HG02588 (cell line): ENCODE measurements around the gene PTGDS.

Experiments
- ATAC-seq: cut with Tn5 transposase; IDR thresholded peaks from one replicate; pipeline ENCODE4 v1.9.1; 2021; ENCODE audit warnings: mild to moderate bottlenecking, moderate library complexity; ENCODE audit not compliant: unreplicated experiment

Gene PTGDS

DNA sequence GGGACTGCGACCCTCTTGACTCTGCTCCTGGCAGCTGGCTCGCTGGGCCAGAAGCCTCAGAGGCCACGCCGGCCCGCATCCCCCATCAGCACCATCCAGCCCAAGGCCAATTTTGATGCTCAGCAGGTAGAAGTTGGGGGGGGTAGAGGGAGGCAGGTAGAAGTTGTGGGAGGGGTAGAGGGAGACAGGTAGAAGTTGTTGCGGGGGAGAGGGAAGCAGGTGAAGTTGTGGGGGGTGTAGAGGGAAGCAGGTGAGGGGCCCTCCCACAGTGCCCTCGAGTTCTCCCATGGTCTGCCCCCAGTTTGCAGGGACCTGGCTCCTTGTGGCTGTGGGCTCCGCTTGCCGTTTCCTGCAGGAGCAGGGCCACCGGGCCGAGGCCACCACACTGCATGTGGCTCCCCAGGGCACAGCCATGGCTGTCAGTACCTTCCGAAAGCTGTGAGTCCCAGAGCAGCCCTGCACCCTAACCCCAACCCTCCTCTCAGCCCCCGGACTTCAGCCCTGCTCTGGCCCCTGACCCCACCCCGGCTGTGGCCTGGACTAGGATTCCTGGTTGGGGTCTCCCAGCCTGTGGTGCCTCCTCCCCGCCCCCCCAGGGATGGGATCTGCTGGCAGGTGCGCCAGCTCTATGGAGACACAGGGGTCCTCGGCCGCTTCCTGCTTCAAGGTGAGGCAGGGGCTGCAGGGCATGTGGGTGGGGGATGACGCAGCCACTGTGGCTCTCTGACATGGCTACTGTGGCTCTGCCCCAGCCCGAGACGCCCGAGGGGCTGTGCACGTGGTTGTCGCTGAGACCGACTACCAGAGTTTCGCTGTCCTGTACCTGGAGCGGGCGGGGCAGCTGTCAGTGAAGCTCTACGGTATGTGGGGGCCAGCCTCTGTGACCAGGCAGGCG is 31.7 kb upstream of the PTGDS start:
- ATAC-seq, result no peak

DNA sequence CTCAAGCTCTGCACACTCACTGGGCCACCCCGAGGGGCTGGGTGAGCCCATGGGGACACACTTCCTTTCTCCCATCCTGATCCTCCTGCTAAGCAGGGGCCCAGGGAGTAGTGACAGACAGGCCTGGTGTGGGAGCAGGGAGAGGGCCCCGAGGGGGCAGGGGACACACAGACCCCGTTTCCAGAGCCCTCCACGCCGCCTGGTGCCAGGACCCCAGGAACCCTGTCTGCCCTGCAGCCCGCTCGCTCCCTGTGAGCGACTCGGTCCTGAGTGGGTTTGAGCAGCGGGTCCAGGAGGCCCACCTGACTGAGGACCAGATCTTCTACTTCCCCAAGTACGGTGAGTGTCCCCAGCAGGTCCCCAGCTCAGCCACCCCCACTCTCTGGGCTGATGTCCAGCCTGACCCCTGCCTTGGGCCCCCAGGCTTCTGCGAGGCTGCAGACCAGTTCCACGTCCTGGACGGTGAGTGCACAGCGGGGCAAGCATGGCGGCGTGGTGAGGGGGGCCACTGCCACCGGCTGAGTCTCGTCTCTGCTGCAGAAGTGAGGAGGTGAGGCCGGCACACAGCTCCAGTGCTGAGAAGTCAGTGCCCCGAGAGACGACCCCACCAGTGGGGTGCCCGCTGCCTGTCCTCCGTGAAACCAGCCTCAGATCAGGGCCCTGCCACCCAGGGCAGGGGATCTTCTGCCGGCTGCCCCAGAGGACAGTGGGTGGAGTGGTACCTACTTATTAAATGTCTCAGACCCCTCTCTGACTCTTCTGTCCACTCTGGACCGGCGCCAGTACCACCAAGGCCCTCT is 30.9 kb upstream of the PTGDS start:
- ATAC-seq, result no peak

DNA sequence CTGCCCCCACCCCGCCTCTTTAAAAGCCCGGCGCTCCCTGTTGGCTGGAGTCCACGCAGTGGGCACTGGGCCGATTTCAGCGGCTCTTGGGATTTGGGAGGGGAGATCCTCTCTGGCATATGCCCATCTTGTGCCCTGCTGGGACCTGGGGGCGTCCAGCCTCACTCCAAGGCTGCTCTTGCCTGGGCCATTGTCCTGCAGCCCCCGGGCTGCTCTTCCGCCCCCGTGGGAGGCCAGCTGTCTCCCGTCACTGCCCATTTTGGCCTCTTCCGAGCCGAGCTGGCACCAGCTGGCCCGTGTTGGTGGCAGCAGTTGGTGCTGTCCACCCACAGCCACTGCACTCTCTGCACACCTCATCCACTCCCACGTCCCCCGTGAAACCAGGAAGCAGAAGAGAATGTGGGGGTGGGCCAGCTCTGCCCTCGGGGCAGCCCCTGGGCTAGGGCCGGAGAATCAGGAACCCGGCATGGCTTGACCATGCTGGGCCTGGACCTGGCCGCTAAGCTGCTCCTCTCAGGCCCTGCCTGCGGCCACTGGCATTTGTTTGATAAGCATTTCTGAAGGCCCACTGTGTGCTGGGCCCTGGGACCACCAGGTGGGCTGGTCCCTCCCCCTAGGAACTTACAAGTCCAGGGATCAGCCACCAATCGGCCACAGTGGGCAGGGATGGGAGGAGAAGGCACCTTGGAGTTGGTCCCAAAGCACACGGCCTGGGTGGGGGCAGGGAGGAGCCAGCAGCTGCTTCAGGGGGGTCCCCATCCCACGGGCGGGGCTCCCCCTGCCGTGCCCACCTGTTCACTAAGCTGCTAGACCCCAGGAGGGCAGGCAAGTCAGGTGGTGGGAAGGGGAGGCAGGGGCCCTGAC is 30.0 kb upstream of the PTGDS start:
- no peak for ATAC-seq

DNA sequence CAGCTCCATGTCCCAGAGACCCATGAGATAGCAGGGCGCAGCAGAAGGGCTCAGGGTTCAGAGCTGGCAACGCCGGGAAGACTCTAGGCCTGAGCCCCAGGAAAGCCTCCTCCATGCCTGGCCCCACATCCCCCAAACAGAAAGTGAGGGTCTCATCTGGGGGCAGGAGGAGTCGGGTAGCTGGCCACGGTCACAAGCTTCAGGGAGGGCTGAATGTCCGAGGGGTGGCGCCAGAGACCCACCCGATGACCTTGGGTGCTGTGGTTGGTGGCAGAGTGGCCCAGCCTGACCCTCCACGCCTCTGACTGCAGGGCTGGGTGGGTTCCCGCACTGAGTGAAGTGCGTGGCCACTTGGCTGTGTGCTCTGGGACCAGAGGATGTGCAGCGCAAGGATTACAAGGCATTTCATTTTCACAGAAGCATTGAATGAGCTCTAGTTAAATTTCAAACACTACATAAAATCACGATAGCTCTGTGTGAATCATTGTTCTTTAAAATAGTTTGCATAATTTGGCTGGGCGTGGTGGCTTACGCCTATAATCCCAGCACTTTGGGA is 29.3 kb upstream of the PTGDS start:
- ATAC-seq, result no peak

DNA sequence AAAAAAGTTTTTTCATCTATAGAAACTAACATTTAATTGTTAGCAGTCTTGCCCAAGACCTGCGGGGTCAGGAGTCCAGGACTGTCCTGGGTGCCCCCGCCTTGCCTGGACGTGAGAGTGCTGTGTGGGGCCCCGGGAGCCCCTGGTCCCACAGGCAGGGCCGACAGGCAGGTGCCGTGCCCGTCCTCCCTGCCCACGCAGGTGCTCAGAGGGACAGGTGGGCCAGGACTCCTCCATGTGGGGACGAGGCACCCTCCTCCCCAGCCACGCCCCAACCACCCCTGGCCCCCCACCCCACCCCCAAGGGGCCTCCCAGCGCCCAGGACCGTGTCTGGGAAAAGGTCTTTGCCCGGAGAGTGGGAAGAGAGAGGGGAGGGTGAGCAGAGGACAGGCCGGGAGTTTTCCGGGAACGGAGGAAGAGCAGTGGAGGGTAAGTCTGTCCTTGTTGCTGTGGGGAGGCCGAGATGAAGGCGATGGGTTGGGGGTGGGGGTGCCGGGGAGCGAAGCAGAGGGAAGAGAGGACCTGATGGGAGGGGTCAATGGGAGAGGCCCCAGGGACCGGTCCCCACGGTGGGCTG is 28.0 kb upstream of the PTGDS start:
- no peak for ATAC-seq

DNA sequence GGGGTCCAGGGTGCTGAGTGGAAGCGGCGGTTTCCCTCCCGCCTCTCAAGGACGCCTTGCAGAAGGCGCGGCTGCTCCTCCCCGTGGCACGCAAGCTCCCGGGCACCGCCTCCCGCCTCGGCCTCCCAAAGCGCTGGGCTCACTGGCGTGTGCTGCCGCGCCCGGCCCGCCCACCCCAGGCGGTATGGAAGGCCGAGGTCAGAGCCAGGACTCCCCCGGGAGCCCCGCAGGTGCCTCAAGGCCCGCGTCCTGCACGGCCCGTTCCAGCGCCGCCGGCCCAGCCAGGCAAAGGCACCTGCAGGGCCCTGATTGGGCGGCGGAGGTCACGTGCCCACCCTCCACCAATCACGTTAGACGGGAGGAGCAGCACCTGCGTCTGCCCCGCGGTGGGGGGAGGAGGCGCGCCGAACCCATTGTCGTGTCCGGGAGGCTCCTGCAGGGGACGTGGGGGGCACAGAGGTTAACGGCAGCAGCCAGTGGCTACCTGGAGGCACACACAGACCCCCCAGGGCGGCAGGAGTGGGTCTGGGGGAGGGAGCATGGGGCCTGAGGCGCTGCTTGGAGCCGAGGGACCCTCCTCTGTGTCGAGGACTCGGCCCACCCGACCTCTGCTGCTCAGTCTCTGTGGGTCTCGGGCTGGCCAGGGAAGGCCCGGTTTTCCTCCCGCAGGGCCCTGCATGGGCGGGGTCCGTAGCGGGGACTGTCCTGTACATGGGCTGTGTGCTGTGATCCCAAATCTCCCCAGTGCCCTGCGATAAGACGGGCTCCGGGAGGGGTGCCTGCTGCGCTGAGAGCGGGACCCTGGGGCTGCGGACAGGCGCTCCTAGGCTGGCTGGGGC is 27.3 kb upstream of the PTGDS start:
- ATAC-seq, result peak; percentile 65

DNA sequence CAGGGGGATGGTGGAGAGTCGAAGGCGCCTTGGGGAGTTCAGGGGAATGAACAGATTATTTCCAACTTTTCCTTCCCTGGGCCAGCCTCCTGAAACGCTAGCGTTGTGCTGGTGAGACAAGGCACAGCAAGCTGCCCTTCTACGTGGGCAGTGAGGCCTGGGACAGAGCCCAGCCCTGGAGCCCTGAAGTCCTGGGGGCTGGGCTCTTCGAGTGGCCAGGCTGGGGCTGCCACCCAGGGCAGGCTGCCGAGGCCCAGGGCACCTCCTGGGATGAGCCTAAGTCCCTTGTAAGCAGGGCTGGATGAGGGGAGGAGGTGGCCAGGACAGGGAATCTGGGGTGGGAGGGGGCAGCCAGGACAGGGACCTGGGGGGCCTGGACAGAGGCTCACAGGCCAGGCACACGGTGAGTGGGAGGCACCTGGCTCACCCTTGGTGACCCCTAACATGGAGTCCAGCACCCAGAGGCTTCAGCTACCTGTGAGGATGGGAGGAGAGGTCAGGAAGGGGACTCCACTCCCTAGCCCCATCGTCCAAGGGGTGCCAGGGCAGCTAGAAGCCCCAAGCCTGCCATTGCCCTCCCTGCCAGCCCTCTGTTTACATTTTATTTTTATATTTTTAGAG is 26.5 kb upstream of the PTGDS start:
- ATAC-seq, result no peak

DNA sequence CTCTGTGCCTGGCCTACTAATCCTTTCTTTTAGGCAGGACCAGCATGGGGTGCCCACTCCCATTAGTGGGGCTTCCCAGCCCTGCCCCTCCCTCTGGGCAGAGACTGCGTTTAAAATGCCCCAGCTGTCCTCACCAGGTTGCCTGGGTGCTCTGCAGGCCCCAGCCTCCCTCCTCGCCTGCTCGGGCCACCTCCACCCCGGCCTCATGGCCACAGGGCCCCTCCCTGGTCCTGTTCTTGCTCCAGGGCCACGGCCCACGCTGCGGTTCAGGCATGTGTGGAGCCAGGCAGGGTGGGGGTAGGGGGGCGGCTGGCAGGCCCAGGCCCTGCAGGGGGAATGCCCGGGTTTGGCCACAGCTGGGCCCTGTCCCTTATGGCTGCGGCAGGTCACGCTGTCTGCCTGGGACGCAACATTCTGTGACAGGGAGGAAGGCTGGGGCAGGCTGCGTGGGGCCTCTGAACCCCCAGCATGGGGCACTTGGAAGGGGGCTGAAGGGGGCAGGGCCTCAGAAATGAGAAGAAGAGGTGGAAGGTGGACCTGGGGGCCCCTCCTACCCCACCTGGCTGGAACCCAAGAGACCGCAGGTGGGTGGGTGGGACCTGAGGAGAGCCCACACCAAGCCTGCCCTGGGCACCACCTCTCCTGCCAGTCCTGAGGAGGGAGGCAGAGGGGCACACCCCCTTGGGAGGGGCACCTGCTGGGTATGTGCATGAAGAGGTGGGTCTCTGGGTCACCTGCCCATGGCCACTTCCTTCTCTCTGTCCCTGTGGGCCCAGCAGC is 25.6 kb upstream of the PTGDS start, which contains the start of gene LCN12:
Gene LCN12, plus strand, starts transcription at position 733 of the 780 bp plus-strand sequence. CDS start 55 bp downstream, outside the sequence.
- no peak for ATAC-seq

DNA sequence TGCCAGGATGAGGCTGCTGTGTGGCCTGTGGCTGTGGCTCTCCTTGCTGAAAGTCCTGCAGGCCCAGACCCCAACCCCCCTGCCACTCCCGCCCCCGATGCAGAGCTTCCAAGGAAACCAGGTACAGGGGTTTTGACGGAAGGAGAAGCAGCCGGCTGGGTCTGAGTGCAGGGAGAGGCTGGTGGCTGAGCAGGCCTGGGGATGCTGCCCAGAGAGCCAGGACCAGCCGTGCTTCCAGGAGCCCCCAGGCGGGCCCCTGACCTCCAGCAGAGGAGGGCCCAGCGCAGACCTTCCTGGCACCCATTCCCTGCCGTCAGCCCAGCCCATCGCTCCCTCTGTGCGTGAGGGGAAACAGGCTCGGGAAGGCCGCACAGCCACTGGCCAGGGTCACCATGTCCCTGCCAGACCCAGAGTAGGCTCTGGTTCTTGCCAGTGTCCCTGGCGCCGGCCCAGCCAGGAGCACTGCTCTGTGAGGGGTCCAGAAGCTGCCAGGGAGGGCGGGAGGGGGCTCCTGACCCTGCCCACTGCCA is 24.9 kb upstream of the PTGDS start:
- ATAC-seq, result no peak

DNA sequence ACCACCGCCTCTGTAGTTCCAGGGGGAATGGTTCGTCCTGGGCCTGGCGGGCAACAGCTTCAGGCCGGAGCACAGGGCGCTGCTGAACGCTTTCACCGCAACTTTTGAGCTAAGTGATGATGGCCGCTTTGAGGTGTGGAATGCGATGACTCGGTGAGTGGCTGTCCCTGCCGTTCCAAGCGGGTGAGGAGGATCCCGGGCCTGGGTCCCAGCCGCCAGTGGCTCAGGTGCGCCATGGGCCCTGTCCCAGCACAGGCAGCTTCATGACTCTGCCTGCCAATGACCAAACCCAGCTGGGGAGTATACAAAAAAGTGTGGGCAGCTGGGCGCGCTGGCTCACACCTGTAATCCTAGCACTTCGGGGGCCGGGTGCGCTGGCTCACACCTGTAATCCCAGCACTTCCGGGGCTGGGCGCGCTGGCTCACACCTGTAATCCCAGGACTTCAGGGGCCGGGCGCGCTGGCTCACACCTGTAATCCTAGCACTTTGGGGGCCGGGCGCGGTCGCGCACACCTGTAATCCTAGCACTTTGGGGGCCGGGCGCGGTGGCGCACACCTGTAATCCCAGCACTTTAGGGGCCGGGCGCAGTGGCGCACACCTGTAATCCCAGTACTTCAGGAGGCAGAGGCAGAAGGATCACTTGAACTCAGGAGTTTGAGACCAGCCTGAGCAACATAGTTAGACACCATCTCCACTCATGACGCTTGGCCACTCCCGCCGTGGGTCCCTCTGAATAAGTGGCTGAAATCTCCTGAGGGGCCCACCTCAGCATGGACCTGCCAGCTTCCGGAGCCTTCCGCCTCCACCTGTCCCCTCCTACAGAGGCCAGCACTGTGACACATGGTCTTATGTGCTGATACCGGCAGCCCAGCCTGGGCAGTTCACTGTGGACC is 24.2 kb upstream of the PTGDS start:
- no peak for ATAC-seq

DNA sequence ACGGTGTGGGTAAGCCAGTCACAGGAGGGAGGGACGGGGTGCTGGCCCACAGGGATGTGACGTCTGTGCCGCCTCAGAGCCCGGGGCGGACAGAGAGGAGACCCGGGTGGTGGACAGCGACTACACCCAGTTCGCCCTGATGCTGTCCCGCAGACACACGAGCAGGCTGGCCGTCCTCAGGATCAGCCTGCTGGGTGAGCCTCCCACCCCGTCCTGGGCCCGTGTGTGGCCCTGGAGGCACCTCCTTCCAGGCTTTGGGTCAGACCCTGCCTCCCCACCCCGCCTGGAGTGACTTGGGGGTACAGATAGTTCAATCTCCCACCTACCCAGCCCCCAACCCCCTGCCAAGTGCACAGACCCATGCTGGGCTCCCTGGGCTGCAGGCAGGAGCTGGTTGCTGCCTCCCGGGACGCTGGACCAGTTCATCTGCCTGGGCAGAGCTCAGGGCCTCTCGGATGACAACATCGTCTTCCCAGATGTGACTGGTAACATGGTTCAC is 23.5 kb upstream of the PTGDS start:
- no peak for ATAC-seq

DNA sequence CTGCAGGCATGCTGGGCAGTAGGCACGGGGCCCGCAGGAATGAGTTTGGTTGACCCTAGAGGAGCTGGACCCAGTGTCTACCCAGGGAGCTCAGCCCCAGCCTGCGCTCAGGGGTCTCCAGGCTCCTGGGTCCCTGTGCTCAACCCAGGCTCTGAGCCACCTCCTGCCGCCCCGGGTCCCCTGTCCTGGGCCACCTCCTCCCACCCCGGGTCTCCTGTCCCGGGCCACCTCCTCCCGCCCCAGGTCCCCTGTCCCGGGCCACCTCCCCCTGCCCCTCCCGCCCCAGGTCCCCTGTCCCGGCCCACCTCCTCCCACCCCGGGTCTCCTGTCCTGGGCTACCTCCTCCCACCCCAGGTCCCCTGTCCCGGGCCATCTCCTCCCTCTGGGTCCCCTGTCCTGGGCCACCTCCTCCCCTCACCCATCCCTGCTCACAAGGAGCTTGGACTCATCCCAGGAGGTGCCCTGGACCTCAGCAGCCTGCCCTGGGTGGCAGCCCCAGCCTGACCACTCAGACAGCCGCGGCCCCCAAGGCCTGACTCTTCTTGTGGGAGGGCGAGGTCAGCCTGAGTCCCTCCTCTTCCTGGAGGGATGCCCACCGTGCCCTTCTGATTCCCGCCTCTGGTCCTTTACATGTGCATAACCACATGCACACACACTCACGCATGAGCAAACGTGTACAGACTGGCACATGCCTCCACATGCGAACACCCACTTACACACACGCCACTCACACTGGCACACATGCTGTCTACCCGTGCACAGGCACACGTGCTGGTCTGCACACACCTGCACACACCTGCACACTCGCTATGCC is 22.8 kb upstream of the PTGDS start:
- ATAC-seq, result no peak

DNA sequence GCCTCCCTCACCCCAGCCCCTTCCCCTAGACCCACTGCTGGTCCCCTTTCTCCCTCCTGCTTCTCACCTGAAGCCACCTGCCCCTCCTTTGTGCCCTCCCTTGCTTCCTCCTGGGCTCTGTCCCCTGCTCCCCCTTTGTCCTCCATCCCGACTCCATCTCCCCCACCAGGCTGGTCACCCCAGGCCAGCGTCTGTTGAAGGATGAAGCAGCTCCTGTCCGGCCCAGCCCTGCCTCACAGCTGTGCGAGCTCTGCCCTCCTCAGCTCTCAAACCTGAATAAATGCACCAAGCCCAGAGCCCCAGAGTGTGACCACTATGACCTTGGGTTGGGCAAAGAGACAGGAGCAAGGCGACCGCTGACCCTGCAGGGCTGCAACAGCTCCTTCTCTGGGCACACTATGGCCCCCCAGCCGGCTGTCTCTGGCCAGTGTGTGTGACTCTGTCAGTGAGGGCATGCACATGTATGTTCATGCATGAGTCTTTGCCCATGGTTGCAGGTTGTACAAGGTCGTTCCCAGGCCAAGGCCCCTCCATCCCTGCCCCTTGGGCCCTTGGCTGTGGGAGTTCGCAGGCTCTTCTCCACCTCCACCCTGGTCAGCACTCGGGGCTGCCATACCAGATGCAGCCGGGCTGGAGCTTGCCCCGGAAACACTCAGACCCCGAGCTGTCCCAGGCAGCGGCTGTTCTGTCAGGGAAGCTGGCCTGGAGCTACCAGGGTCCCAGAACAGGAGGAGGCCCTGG is 21.9 kb upstream of the PTGDS start:
- no peak for ATAC-seq

DNA sequence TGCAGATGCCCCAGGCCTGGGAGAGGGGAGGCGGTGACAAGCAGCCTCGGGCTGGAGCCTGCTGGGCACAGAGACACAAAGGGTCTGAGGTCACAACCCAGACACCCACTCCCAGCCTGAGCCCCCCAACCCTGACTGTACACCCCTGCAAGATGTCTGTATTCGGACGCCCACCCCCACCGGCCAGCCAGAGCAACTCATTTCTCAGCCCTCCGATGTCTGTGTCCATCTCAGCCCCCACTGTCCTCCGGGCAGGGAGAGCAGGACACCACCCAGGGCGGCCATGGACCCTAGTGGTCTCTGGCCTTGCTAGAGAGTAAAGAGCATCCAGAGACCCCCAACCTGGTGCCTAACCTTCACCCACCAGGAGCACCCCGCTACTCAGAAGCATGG is 21.4 kb upstream of the PTGDS start:
- ATAC-seq, result no peak

DNA sequence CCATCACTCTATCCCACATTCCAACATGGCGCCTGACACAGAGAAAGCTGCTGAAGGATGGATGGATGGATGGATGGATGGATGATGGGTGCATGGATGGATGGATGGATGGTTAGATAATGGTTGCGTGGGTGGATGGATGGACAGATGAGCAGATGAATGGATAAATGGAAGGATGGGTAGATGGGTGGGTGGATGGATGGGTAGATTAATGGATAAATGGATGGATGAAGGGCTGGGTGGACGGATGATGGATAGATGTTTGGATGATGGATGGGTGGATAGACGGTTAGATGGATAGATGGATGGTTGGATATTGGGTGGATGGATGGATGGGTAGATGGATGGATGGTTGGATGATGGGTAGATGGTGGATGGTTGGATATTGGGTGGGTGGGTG is 20.7 kb upstream of the PTGDS start:
- ATAC-seq, result no peak
